HepG2 (cell line): ENCODE data around the gene GABARAPL2. TPM values are rescaled to one million over a fixed set of nuclear protein-coding genes. Genes with fewer than 3 reads are reported as not detected.

Source experiments
- ARNTL ChIP-seq: sonication (generic); formaldehyde crosslinking; IDR thresholded peaks from 2 replicates; pipeline ENCODE4 v1.4.0; 2020; ENCODE audit warnings: mild to moderate bottlenecking, missing genetic modification reagents
- ATF7-NPFF ChIP-seq: sonication (generic); formaldehyde crosslinking; IDR thresholded peaks from 2 replicates; pipeline ENCODE4 v1.8.1; 2023; ENCODE audit warnings: mild to moderate bottlenecking, low read depth, missing genetic modification reagents, moderate library complexity
- BRF2 ChIP-seq: sonication (generic); formaldehyde crosslinking; IDR thresholded peaks from 2 replicates; pipeline ENCODE4 v1.8.1; 2022; ENCODE audit warnings: mild to moderate bottlenecking, missing genetic modification reagents
- FOXO4 ChIP-seq: sonication (generic); formaldehyde crosslinking; conservative IDR thresholded peaks from 2 replicates; pipeline ENCODE4 v1.8.1; 2023; ENCODE audit warnings: missing genetic modification reagents
- GABPA ChIP-seq, 2 experiments: IDR thresholded peaks; 2 replicates each; pipeline ENCODE4 v1.6.1; 2011 to 2016; ENCODE audit warnings: low read depth in 2 of 2, low read length in 1 of 2, missing biosample characterization in 1 of 2, missing genetic modification characterization in 1 of 2
- GATA4 ChIP-seq: sonication (generic); IDR thresholded peaks from 2 replicates; pipeline ENCODE4 v1.6.1; 2016; ENCODE audit warnings: antibody characterized with exemption, low read depth, borderline replicate concordance
- HIVEP1 ChIP-seq: sonication (generic); formaldehyde crosslinking; IDR thresholded peaks from 2 replicates; pipeline ENCODE4 v1.4.0; 2020; ENCODE audit warnings: mild to moderate bottlenecking, missing genetic modification reagents
- HMGXB4 ChIP-seq, 2 experiments: sonication (generic) in 1 of 2; formaldehyde crosslinking in 1 of 2; IDR thresholded peaks; 2 replicates each; pipeline versions ENCODE4 v1.4.0 to v1.6.1; 2018 to 2020; ENCODE audit warnings: missing genetic modification reagents in 2 of 2, borderline replicate concordance in 1 of 2, low read depth in 1 of 2, mild to moderate bottlenecking in 1 of 2, missing biosample characterization in 1 of 2
- KLF12 ChIP-seq: sonication (generic); formaldehyde crosslinking; IDR thresholded peaks from 2 replicates; pipeline ENCODE4 v1.4.0; 2020; ENCODE audit warnings: missing genetic modification reagents, borderline replicate concordance
- MAFF ChIP-seq: IDR thresholded peaks from 2 replicates; pipeline ENCODE4 v1.6.1; 2011; ENCODE audit warnings: low read depth, low read length, improper control_type of control experiment
- MLX ChIP-seq: IDR thresholded peaks from 2 replicates; pipeline ENCODE4 v1.6.1; 2016
- MNT ChIP-seq: fragments of 450-650 bp; IDR thresholded peaks from 2 replicates; pipeline ENCODE4 v1.6.1; 2016
- MXD4 ChIP-seq: IDR thresholded peaks from 2 replicates; pipeline ENCODE4 v1.6.1; 2016; ENCODE audit warnings: mild to moderate bottlenecking, missing biosample characterization, missing genetic modification reagents
- SYNCRIP ChIP-seq: fragments of 200-400 bp; formaldehyde crosslinking; IDR thresholded peaks from 2 replicates; pipeline ENCODE4 v1.6.1; 2018; ENCODE audit warnings: mild to moderate bottlenecking, low read depth, low read length; ENCODE audit not compliant: insufficient read depth
- ZFYVE20 ChIP-seq: sonication (generic); formaldehyde crosslinking; IDR thresholded peaks from 2 replicates; pipeline ENCODE4 v1.8.0; 2023; ENCODE audit warnings: low read depth, mild to moderate bottlenecking, moderate library complexity, missing genetic modification reagents, borderline replicate concordance
- ZKSCAN8 ChIP-seq: IDR thresholded peaks from 2 replicates; pipeline ENCODE4 v1.6.1; 2016; ENCODE audit warnings: borderline replicate concordance, missing genetic modification reagents, missing compliant biosample characterization
- ZNF260 ChIP-seq: sonication (generic); formaldehyde crosslinking; IDR thresholded peaks from 2 replicates; pipeline ENCODE4 v1.4.0; 2020; ENCODE audit warnings: missing genetic modification reagents, low read depth, mild to moderate bottlenecking, borderline replicate concordance
- ZNF441 ChIP-seq: sonication (generic); formaldehyde crosslinking; IDR thresholded peaks from 2 replicates; pipeline ENCODE4 v1.7.0; 2021; ENCODE audit warnings: missing genetic modification reagents, borderline replicate concordance
- ZNF670 ChIP-seq: sonication (generic); formaldehyde crosslinking; IDR thresholded peaks from 2 replicates; pipeline ENCODE4 v1.8.0; 2022; ENCODE audit warnings: mild to moderate bottlenecking, missing genetic modification reagents, borderline replicate concordance
- ZNF713 ChIP-seq: sonication (generic); formaldehyde crosslinking; IDR thresholded peaks from 2 replicates; pipeline ENCODE4 v1.4.0; 2020; ENCODE audit warnings: mild to moderate bottlenecking, missing genetic modification reagents
- ZNF720 ChIP-seq: sonication (generic); formaldehyde crosslinking; IDR thresholded peaks from 2 replicates; pipeline ENCODE4 v1.4.0; 2020; ENCODE audit warnings: missing genetic modification reagents
- ZNF883 ChIP-seq: sonication (generic); formaldehyde crosslinking; IDR thresholded peaks from 2 replicates; pipeline ENCODE4 v1.5.1; 2020; ENCODE audit warnings: mild to moderate bottlenecking, missing genetic modification reagents; ENCODE audit errors: not compliant biosample characterization
- polyA plus RNA-seq, 8 experiments: library from polyadenylated mRNA; depleted of rRNA in 3 of 8; stranded (reverse) in 7 of 8; unstranded in 1 of 8; fragments of >200 nt; fragmentation: Illumina TruSeq in 4 of 8; extraction: Trizol in 4 of 8; gene quantifications; 2 replicates each; pipeline versions ENCODE4 v1.2.1 to v1.2.3, GENCODE V29; 2011 to 2016; ENCODE audit warnings: low read depth in 4 of 8, missing spikeins in 1 of 8, mixed read lengths in 1 of 8; ENCODE audit not compliant: insufficient read depth in 1 of 8
- total RNA-seq, 5 experiments: library from RNA; depleted of rRNA; stranded (reverse); fragments of >200 nt; fragmentation: Illumina TruSeq; extraction: Trizol; gene quantifications; 2 replicates each; pipeline ENCODE4 v1.2.3, GENCODE V29; 2016; ENCODE audit warnings: low read depth in 1 of 5

Gene GABARAPL2
- total and polyA plus RNA-seq, 2 of the 13 experiments (the other 11 are each of a cell fraction or from before 2014, with no cell fraction given), result 76.4 to 83.0 TPM

- TF ChIP-seq ZNF883 (CRISPR knock-in tag), result peak; percentile 74
- TF ChIP-seq SYNCRIP, result no peak
- TF ChIP-seq ZNF670 (CRISPR knock-in tag), result peak; percentile 93
- TF ChIP-seq GATA4, result no peak; the same call in 1 of the 2 replicates
- TF ChIP-seq MXD4, result peak; percentile 99
- no peak for TF ChIP-seq ZNF720 (CRISPR knock-in tag)
- TF ChIP-seq HMGXB4 (CRISPR knock-in tag; IDR thresholded peaks at IDR 0.05; ENCODE audit: borderline replicate concordance in 1 of 2, low read depth in 1 of 2), result peak in 1 of 2 experiments; percentile 68; a peak in 3 of 4 replicates
- TF ChIP-seq ZKSCAN8 (CRISPR knock-in tag), result peak; percentile 49; the same call in 1 of the 2 replicates
- no peak for TF ChIP-seq ZFYVE20 (CRISPR knock-in tag)
- TF ChIP-seq MAFF, result no peak
- peak; percentile 87 for TF ChIP-seq GABPA (IDR thresholded peaks at IDR 0.05; ENCODE audit: low read depth, low read length)
- TF ChIP-seq GABPA (CRISPR knock-in tag; IDR thresholded peaks at IDR 0.05; ENCODE audit: low read depth), result peak; percentile 97
- TF ChIP-seq MLX (CRISPR knock-in tag), result peak; percentile 41; the same call in 1 of the 2 replicates
- TF ChIP-seq MNT, result peak; percentile 88
- peak; percentile 70 for TF ChIP-seq ARNTL
- peak; percentile 80; the same call in 1 of the 2 replicates for TF ChIP-seq ATF7-NPFF
- no peak for TF ChIP-seq ZNF713 (CRISPR knock-in tag)
- peak; percentile 75 for TF ChIP-seq HIVEP1 (CRISPR knock-in tag)
- TF ChIP-seq FOXO4 (CRISPR knock-in tag), result no peak
- TF ChIP-seq BRF2 (CRISPR knock-in tag), result no peak; the same call in 1 of the 2 replicates
- TF ChIP-seq ZNF441 (CRISPR knock-in tag), result peak; percentile 68
- peak; percentile 25; the same call in 1 of the 2 replicates for TF ChIP-seq KLF12 (CRISPR knock-in tag)
- no peak for TF ChIP-seq ZNF260 (CRISPR knock-in tag)
Measured at GRCh38 chr16:75622761-75623605, 56.8 kb downstream of the GABARAPL2 start, which contains the start of gene ADAT1 (continued).
